Measurements from ENCODE around the gene CCNYL1.
"Not testable (repeated sequence)": the region's sequence is repeated elsewhere in the genome, so short reads cannot be mapped to it uniquely, and the experiment has no call there.

The CCNYL1 gene

DNA sequence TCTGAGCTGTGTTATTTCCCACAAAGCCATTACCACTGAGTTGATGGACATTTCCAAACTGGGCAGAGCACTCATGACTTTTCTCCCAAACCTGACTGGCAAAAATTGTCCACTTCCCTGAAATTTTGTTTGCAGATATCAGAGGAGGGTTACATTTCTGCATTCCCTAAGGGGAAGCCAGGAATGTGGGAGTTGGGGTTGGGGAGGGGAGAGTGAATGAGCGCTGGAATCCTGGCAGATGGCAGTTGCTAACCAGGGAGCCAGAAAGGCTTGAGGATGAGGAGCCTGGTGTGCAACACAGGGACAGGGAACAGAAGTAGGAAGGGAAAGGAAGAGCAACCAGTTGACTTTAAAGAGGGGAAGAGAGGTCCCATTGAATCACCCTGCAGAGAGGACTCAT, 14.0 kb upstream of the CCNYL1 start:
- no peak for DNase-seq (ENCODE audit: low spot score)

DNA sequence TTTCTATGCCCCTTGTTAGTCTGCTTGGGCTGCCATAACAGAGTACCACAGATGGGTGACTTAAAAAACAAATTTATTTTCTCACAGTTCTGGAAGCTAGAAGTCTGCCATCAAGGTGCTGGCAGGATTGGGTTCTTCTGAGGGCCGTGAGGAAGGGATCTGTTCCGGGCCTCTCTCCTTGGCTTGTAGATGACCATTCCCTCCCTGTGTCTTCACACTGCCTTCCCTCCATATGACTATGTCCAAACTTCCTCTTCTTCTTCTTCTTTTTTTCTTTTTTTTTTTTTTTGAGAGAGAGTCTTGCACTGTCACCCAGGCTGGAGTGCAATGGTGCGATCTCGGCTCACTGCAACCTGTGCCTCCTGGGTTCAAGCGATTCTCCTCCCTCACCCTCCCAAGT, 13.1 kb upstream of the CCNYL1 start:
- DNase-seq (ENCODE audit: low spot score): no peak

DNA sequence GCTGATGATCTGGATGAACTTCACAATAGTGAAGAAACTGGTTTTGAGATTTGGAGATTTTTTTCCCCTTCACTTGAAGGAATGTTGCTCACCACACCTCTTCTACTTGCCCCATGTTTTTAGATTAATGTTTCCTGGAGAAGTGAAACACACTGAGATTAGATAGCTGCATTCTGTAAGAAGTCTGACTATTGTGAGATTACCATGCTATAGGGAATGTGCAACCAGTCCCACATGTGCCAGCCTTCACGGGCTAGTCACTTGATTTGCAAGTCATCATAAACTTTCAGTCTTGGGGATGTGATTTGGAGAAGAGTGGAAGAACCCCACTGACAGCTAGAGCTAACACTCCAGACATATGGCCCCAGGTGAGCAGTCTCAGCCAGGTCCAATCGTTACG, 7.4 kb upstream of the CCNYL1 start:
- no peak for DNase-seq (ENCODE audit: low spot score)

DNA sequence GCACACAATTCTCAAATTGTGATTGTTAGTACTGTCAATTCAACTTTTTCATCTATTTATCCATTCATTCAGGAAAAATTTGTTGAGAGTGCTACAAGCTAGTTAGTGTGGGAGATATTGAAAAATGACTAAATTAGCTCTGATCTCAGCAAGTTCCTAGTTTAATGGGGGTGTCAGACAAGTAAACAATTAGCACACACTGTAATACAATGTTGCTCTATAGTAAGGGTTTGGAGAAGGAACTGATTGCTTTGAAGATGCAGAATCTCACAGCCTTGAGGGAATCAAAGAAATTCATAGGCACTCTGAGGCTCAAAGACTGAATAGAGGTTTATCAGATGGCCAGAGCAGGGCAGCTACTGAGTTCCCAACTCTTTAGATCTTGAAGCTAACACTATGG, 6.8 kb upstream of the CCNYL1 start:
- DNase-seq (ENCODE audit: low spot score): no peak

DNA sequence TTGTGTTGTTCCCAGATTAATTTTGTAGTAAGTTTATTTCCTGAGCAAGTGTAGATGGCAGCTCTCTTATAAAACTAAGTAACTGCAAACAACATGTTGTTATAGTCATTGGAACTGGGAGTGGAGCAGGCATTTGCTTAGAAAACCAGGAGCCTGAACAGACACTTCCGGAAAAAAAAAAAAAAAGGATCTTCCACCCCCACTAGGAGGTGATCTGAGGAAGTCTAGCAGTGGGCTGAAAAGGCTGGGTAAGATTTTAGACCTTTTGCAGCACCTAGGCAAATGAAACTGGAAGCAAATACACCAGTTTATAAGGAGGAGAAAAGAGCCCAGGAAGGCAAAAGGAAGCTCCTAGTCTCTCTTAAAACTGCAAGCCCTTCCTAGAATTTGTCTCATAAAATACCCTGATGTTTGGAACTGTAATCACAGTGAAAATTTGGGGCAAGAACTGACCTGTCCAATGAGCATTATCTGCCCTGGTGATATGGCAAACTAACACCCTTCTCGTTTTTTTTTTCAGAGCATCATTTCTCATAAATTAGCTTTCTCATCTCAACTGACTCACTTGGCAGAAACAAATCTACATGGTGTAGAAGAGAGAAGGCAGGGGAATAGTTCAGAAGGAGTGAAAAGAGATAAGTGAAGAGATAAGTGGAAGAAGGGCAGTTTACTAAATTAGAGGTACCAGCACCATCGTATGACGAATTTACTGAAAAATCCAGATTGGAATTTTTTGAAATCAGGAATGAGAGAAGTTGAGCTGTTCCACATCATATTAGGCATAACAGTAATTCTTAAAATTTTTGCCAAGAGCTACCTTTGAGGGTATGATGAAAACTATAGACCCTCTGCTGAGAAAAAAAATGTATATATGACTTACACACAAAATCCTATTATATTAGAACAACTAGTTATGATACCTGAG, 4.2 kb upstream of the CCNYL1 start:
- no peak for DNase-seq (ENCODE audit: low spot score)

DNA sequence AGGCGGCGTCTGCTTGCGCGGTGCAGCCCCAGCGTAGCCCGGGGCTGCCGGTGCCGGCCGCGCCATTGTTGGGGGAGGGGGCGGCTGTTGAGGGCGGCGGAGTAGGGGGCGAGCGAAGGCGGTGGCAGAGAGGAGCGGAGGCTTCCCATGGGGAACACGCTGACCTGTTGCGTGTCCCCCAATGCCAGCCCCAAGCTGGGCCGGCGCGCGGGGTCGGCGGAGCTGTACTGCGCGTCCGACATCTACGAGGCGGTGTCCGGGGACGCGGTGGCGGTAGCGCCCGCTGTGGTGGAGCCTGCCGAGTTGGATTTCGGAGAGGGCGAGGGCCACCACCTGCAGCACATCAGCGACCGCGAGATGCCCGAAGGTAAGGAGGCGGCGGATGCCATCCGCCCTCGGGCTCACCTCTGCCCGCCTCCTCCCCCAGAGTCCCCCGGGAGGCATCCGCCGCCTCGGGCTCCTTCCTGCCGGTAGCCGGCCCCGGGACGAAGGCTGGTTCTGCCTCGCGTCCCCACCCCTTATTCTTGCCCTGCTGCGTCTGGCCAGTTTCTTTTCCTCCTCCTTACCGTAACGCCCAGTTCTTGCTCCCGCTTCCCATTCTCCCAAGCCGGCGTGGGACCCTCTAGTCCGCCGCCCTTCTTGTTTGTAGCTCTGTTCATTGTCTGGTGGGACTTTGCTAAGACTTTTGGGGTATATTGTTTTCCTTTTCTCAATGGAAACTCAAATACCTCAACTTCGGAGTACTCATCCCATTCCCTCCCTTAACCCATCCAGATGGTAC, 500 bp downstream of the CCNYL1 start:
- DNase-seq (ENCODE audit: low spot score): no peak

DNA sequence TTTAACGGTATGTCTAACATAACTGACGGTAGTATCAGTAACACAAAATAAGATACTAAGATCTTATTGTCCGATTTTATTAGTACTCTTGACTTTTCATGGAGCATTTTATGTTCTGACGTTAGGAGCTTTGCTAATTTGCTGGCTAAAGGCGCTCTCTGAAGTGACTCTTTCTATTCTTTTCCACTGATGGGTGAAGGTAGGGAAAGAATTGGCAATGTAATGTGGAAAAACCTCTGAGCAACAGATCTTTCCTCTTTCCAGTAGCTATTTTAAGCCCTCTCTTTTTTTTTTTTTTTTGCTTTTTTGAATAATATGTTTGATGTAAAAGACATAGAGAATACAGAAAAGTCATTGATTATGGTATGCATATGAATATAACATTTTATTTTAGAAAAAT, 4.6 kb downstream of the CCNYL1 start:
- DNase-seq (ENCODE audit: low spot score): no peak

DNA sequence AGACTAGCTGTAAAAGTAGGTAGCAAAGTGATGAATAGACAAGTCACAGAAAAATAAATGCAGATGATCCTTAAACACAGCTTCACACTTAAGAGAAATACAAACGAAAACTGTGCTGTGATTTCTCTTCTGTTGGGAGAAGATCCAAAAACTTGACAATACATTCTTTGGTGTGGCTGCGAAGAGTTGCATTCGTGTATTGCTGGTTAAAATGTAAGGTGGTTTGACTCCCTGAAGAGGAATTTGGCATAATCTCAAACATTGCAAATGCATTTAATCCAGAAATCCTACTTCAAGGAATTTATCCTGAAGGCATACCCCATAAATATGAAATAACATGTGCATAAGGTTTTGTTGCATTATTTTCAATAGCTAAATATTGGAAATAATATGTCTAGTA, 7.1 kb downstream of the CCNYL1 start:
- no peak for DNase-seq (ENCODE audit: low spot score)

DNA sequence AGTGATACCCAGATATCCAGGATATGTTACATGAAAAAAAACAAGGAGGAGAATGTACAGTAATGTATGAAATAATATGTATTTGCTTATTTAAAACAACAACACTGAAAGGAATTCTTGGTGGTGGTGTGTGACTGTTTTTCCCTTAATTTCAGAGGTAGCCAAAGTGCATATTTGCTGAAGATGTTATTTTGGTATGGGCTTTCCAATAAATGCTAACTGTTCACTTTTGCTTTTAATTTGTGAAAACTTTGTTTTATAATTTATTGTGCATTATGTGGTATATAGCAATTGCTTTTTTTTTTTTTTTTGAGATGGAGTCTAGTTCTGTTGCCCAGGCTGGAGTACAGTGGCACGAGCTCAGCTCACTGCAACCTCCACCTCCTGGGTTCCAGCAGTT, 7.6 kb downstream of the CCNYL1 start:
- DNase-seq (ENCODE audit: low spot score): no peak

DNA sequence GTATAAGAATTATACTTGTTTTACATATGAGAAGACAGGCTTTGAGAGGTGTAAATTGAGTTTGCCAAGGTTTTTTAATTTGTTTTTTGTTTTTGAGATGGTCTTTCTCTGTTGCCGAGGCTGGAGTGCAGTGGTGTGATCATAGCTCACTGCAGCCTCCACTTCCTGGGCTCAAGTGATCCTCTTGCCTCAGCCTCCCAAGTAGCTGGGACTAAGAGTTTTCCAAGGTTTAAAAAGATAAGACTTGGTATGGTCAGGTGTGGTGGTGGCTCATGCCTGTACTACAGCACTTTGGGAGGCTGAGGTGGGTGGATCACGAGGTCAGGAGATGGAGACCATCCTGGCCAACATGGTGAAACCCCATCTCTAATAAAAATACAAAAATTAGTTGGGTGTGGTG, 8.2 kb downstream of the CCNYL1 start:
- not testable (repeated sequence) for DNase-seq (ENCODE audit: low spot score)

DNA sequence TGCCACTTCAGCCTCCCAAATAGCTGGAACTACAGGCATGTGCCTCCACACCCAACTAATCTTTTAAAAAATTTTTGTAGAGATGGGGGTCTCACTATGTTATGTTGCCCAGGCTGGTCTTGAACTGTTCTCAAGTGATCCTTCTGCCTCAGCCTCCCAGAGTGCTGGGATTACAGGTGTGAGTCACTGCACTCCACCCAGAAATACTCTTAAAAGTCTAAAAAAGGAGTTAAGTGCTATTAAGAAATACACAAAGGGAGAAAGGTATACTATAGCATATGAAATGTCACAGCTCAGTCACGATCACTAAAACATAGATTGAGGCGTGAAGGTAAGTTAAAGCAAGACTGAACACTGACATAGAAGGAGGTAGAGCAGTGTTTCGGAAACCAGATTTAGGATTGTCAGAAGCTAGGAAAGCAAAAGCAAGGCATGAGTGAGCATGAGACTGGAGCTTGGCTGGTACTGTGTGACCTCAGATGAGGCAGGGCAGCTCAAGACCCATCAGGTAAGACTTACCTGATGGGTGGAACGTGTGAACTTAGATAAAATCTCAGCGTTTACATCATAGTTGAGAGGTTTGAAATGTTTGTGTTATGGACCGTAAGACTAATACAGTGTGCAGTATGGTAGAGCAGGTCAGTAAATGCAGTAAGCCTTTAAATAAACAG, 9.2 kb downstream of the CCNYL1 start:
- DNase-seq (ENCODE audit: low spot score): no peak

DNA sequence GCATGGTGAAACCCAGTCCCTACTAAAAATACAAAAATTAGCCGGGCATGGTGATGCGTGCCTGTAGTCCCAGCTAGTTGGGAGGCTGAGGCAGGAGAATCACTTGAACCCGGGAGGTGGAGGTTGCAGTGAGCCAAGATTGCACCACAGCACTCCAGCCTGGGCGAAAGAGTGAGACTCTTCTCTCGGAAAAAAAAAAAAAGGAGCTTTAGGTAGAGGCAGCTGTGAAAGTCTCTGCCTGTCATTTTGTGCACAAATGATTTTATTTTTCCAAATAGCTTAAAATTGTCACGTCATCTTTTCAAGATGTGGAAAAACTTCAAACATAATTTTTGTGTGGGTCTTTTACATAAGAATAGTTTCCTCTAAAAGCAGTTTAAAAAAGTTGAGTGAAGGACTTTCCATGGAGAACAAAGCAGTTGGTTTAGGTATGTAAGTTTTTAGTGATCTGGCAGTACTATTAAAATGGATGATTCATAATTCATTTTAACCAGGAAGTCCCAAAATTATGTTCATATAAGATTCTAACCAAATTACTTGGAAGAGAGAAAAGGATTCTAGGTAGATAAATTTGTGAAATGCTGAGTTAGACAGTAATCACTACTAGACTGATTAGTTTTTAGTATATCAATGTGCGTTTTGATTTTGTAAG, 11.5 kb downstream of the CCNYL1 start:
- no peak for DNase-seq (ENCODE audit: low spot score)

DNA sequence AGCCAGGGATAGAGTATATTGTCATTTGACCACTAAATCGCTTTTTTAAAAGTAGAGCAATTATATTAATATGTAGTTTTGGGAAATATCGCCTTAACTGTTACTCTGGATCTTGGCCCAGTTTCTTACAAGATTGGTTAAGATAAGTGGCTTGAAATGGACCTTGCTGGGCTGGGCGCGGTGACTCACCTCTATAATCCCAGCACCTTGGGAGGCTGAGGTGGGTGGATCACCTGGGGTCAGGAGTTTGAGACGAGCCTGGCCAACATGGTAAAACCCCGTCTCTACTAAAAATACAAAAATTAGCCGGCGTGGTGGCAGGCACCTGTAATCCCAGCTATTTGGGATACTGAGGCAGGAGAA, 12.0 kb downstream of the CCNYL1 start:
- not testable (repeated sequence) for DNase-seq (ENCODE audit: low spot score)

DNA sequence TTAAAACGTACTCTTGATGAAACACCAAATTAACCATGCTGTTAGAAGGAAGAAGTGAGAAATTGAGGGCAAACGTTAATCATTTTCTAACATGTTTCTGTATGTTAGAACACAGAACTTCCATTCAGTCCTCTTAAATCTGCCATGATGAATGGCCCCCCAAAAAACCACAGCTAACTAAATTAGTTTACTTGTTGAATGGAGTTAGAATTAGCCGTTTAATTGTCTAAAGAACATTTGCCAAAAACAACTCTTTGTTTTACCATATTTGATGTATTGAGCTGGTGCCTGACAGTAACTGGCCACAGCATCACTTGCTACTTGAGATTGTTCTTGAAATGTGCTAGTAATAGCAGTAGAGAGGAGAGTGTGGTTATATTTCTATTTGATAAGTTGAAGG, 12.7 kb downstream of the CCNYL1 start:
- DNase-seq (ENCODE audit: low spot score): no peak

DNA sequence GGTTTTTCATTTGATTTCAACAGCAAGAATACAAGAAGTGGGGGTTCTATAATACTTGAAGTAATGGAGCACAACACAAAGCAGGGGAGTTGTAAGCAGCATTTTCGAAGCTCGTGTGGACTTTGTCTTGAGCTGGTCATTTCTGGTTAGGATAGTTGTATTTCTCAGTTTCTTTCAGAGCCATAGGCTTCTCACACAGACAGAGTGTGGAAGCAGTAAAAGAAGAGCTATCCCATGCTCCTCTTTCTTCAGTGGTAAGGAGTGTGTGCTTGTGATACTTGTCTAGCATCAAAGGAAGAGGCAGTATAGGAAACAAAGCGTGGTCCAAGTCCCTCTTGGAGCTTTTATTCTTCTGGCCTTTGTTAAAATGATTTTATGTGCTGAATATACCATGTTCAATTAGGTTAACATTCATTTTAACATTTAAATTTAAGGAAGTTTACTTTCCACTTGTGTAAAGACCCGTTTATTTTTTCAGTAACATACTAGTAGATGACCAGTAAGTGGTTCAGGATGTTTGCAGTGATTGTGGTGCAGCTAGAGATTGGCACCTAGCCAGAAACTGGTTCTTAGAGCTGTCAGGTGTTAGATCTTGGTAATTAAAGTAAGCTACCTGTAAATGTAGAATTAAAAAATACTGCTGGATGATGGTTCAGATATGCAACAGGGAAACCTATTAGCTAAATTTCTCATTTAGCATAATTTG, 14.6 kb downstream of the CCNYL1 start:
- DNase-seq (ENCODE audit: low spot score): no peak

DNA sequence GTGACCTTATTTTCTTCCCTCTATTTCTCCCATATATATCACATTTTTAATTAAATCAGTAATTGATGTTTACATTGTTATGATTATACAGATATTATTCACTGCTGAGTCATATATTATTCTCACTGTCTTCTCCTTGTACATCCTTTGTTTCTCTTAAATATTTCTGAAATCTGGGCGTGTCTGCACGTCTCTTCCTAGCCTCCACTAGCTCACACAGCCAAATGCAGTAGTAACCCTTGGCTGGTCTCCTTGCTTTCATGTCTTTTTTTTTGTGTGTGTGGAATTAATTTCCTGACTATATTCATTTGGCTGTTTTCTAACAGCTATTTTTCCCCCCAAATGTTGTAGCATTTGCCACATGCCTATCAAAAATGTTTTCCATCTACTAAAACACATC, 15.8 kb downstream of the CCNYL1 start:
- DNase-seq (ENCODE audit: low spot score): no peak

DNA sequence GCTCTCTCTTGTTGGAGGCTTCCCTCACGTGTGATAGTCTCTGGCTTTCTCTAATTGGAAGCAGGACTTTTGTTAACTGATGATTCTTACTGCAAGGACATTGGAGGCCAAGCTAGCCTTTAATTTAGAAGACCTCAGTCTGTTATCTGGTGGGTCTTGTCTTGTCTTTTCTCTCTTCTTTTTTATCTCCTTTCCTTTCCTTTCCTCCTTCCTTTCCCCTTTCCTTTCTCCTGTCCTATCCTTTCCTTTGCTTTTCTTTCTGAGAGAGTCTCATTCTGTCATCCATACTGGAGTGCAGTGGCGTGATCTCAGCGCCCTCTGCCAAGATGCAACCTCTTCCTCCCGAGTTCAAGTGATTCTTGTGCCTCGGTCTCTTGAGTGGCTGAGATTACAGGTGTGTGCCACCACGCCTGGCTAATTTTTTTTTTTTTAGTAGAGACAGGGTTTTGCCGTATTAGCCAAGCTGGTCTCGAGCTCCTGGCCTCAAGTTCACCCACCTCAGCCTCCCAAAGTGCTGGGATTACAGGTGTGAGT, 18.1 kb downstream of the CCNYL1 start:
- DNase-seq (ENCODE audit: low spot score): no peak

DNA sequence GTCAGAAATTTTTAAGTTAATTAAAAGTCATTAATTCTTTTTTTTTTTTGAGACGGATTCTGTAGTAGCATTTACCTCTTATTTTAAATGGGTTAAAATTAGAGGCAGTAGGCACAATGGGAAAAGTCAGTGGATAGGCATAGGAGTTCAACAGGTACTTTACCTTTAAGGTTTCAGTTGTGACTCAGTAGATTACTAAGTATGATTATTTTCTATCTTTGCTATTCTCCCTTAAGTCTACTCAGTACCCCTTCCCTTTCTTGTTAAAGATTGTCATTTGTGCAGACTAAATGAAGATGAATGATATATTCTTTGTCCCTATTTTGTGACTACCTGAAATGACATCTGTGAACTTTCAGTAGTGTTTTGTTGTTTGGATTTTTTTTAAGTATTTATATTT, 19.7 kb downstream of the CCNYL1 start:
- DNase-seq (ENCODE audit: low spot score): no peak

DNA sequence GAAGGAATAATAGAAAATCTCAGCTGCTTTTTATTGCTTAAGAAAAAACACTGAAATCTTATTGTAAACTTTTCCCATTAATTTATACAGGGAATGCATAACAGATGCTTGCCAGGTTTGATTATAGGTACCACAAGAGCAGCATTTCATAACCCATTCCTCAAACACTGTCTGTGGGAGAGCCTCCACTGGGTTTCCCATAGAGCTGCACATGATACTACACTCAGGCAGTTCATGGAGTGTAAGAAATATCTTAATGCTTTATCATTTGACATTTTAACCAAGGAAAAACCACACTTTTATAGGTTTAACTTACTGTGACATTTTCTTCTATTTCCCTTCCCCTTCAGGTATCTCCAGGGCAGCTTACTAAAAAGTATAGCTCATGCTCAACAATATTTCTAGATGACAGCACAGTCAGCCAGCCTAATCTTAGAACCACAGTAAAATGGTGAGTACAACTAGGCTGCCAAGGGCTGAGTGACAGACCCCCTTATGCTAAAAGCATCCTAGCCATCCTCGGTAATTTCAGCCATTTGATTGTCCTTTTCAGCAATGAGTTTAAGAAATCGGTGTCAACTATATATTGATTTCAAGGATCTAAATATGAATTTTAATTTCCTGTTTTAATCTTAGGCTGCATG, 22.3 kb downstream of the CCNYL1 start:
- DNase-seq (ENCODE audit: low spot score): no peak

DNA sequence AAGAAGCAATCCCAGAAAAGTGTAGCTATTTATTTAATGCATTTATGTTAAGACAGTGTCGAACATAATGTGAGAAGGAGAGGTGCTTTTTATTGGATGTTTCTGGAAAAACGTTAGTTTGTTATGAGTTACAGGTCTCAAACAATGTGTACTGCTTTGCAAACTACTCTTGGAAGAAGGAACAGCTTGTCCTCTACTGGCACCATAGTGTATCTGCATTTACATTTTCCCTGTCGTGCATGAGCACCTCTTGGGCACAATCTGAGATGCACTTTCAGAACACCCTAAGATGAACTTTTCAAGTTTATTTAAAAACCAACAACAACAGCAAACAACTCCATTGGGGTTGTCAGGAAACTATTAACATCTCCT, 22.8 kb downstream of the CCNYL1 start:
- DNase-seq (ENCODE audit: low spot score): no peak
